HUES6 (cell line): ENCODE measurements around the gene RNF145.

Source experiments
- H3K27ac ChIP-seq: 2 replicates; pipeline ENCODE4 v1.7.0; 2013; ENCODE audit warnings: low read depth, mild to moderate bottlenecking, low read length, inconsistent platforms
- H3K27me3 ChIP-seq: 2 replicates; pipeline ENCODE4 v1.6.1; 2013; ENCODE audit warnings: low read length; ENCODE audit not compliant: control insufficient read depth, insufficient read depth
- H3K36me3 ChIP-seq: 2 replicates; pipeline ENCODE4 v1.6.1; 2013; ENCODE audit warnings: low read length; ENCODE audit not compliant: control insufficient read depth, insufficient read depth
- H3K4me1 ChIP-seq: 2 replicates; pipeline ENCODE4 v1.6.1; 2013; ENCODE audit warnings: low read length; ENCODE audit not compliant: control insufficient read depth, insufficient read depth
- H3K4me3 ChIP-seq: 2 replicates; pipeline ENCODE4 v1.5.1; 2013; ENCODE audit warnings: low read depth, low read length
- H3K9ac ChIP-seq: one replicate; pipeline ENCODE4 v1.6.1; 2013; ENCODE audit warnings: mild to moderate bottlenecking, low read length
- H3K9me3 ChIP-seq: 2 replicates; pipeline ENCODE4 v1.6.1; 2013; ENCODE audit warnings: low read depth, low read length; ENCODE audit not compliant: control insufficient read depth, insufficient read depth

The RNF145 gene

GRCh38 chr5:159217236-159217635, 7.9 kb upstream of the RNF145 start:
- no peak overlapping the region for H3K4me3 ChIP-seq
- H3K36me3 ChIP-seq: no peaks in the 10 kb centered on the region
- H3K4me1 ChIP-seq: no peaks in the 10 kb centered on the region
- no peak overlapping the region for H3K27ac ChIP-seq
- H3K9me3 ChIP-seq: no peaks in the 10 kb centered on the region
- H3K9ac ChIP-seq: no peak overlapping the region
- peaks cover 8% of the 10 kb centered on the region for H3K27me3 ChIP-seq

- H3K4me1 ChIP-seq: peaks cover 4% of the 10 kb centered on the region; the same call in 1 of the 2 replicates
- H3K27me3 ChIP-seq: peaks cover 4% of the 10 kb centered on the region; the same call in 1 of the 2 replicates
- no peaks in the 10 kb centered on the region for H3K36me3 ChIP-seq
- H3K27ac ChIP-seq: no peak overlapping the region
- no peak overlapping the region for H3K9ac ChIP-seq
- H3K9me3 ChIP-seq: no peaks in the 10 kb centered on the region
- H3K4me3 ChIP-seq: no peak overlapping the region
Measured at GRCh38 chr5:159216454-159216853, 7.1 kb upstream of the RNF145 start.

GRCh38 chr5:159215886-159216285, 6.5 kb upstream of the RNF145 start:
- Histone ChIP-seq H3K4me3 (no peak overlapping the region), H3K27me3 (no peaks in the 10 kb centered on the region), H3K27ac (no peak overlapping the region), H3K36me3 (no peaks in the 10 kb centered on the region), H3K4me1 (peaks cover 4% of the 10 kb centered on the region), H3K9me3 (no peaks in the 10 kb centered on the region), H3K9ac (no peak overlapping the region)

GRCh38 chr5:159214486-159215271, 5.3 kb upstream of the RNF145 start:
- H3K9ac ChIP-seq: no peak overlapping the region
- H3K4me3 ChIP-seq: no peak overlapping the region
- peaks cover 8% of the 10 kb centered on the region; the same call in 1 of the 2 replicates for H3K27me3 ChIP-seq
- peaks cover 13% of the 10 kb centered on the region for H3K4me1 ChIP-seq
- H3K36me3 ChIP-seq: no peaks in the 10 kb centered on the region
- H3K27ac ChIP-seq: no peak overlapping the region
- no peaks in the 10 kb centered on the region for H3K9me3 ChIP-seq

- Histone ChIP-seq H3K4me3 (no peak overlapping the region), H3K9me3 (no peaks in the 10 kb centered on the region), H3K36me3 (no peaks in the 10 kb centered on the region), H3K4me1 (peaks cover 13% of the 10 kb centered on the region), H3K9ac (no peak overlapping the region), H3K27ac (no peak overlapping the region), H3K27me3 (peaks cover 8% of the 10 kb centered on the region; the same call in 1 of the 2 replicates)
Measured at GRCh38 chr5:159212657-159213462, 3.5 kb upstream of the RNF145 start.

GRCh38 chr5:159211729-159212174, 2.4 kb upstream of the RNF145 start:
- Histone ChIP-seq H3K4me1 (peaks cover 13% of the 10 kb centered on the region), H3K36me3 (no peaks in the 10 kb centered on the region), H3K9ac (no peak overlapping the region), H3K9me3 (no peaks in the 10 kb centered on the region), H3K27ac (no peak overlapping the region), H3K27me3 (peaks cover 8% of the 10 kb centered on the region; the same call in 1 of the 2 replicates), H3K4me3 (no peak overlapping the region)

- H3K4me3 ChIP-seq: no peak overlapping the region
- peaks cover 8% of the 10 kb centered on the region; the same call in 1 of the 2 replicates for H3K27me3 ChIP-seq
- no peaks in the 10 kb centered on the region for H3K9me3 ChIP-seq
- H3K27ac ChIP-seq: no peak overlapping the region
- peaks cover 20% of the 10 kb centered on the region for H3K4me1 ChIP-seq
- no peaks in the 10 kb centered on the region for H3K36me3 ChIP-seq
- H3K9ac ChIP-seq: no peak overlapping the region
Measured at GRCh38 chr5:159210846-159211245, 1.5 kb upstream of the RNF145 start.

GRCh38 chr5:159210210-159210661, 883 bp upstream of the RNF145 start:
- H3K27me3 ChIP-seq: peaks cover 8% of the 10 kb centered on the region; the same call in 1 of the 2 replicates
- H3K9me3 ChIP-seq: no peaks in the 10 kb centered on the region
- H3K27ac ChIP-seq: no peak overlapping the region
- no peaks in the 10 kb centered on the region for H3K36me3 ChIP-seq
- H3K9ac ChIP-seq: no peak overlapping the region
- H3K4me1 ChIP-seq: peaks cover 20% of the 10 kb centered on the region
- peak overlapping the region; percentile 89 for H3K4me3 ChIP-seq

GRCh38 chr5:159208514-159209437, 577 bp downstream of the RNF145 start:
- Histone ChIP-seq H3K4me1 (peaks cover 20% of the 10 kb centered on the region), H3K27ac (peak overlapping the region; percentile 70; the same call in 1 of the 2 replicates), H3K36me3 (no peaks in the 10 kb centered on the region), H3K27me3 (peaks cover 8% of the 10 kb centered on the region; the same call in 1 of the 2 replicates), H3K4me3 (peak overlapping the region; percentile 89), H3K9ac (peak overlapping the region; percentile 72), H3K9me3 (no peaks in the 10 kb centered on the region)
